Dedifferentiated amniotic fluid mesenchymal stem cell (primary cell): ENCODE data around the gene GFOD2.
A peak's percentile ranks its signal among the peaks of the same experiment; 100 is the strongest.

Source experiments
- DNase-seq: peaks from one replicate; pipeline ENCODE4 v3.0.0-alpha.2; 2016; ENCODE audit errors: extremely low spot score

The GFOD2 gene

DNA sequence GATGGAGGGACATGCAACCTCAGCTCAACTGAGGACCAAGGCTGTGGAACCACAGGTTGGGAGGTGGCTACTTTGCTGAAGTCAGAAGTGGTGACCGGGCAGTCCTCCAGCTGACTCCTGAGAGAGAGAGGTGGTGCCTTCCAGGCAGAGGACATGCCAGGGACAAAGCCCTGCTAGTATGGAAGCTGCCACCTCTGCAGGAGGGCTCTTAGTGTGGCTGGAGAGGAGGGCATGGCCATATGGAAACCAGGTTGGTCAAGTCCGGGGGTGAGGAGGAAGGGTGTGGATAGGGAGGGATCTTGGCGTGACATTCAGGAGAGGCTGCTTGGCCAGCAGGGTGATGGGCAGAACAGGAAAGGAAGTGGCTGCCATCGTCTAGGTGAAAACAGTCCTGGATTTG is 46.8 kb downstream of the GFOD2 start:
- DNase-seq: no peak

- DNase-seq: no peak
Measured at GRCh38 chr16:67669499-67670101, 49.5 kb downstream of the GFOD2 start.

DNA sequence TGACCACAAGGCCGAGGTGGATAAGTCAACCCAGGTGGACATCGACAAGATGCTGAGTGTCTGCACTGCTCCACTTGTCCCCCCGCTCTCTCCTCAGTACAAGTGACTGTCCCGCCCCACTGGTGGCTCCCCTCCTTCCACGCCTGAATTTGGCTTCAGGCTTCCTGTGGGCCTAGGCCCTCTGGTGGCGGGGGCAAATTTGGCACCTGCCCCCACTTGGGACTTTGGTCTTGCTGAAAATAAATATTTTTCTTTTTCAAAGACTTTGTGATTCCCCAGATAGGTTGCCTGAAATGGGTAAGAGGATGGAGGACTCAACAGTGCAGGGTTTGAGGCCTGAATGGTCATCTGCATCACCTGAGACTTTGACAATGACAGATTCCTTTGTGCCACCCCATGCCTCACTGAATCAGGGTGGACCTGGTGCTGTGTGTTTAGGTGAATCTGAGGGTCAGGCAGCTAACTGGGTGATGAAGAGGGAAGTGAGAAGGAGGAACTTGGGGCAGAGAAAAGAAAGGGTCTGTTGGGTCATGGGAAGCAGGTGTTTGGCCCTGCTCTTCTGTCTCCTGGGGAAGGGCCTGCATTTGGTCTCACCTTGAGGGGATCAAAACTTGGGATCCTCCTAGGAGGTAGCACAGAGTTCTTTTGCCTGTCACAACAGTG is 50.5 kb downstream of the GFOD2 start:
- DNase-seq: no peak

GRCh38 chr16:67667817-67668494 is 51.2 kb downstream of the GFOD2 start:
- peak; percentile 94 for DNase-seq

DNA sequence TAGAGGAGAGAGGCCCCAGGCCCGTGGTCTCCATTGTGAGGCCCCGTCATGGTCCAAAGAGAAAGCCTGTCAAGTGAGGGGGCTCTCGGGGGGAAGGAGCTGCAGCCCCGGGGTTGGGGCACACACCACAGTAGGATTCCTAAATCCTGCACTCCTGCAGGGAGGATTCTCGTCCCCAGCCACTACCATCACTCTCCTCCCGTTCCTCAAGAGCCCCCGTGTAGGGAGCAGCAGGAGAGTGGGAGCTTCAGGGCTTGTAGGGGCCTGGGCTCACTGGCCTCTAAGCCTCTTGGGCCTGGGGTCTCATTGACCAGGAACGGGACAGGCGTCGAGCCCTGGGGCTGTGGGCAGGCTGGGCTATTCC is 51.7 kb downstream of the GFOD2 start:
- DNase-seq: no peak

DNA sequence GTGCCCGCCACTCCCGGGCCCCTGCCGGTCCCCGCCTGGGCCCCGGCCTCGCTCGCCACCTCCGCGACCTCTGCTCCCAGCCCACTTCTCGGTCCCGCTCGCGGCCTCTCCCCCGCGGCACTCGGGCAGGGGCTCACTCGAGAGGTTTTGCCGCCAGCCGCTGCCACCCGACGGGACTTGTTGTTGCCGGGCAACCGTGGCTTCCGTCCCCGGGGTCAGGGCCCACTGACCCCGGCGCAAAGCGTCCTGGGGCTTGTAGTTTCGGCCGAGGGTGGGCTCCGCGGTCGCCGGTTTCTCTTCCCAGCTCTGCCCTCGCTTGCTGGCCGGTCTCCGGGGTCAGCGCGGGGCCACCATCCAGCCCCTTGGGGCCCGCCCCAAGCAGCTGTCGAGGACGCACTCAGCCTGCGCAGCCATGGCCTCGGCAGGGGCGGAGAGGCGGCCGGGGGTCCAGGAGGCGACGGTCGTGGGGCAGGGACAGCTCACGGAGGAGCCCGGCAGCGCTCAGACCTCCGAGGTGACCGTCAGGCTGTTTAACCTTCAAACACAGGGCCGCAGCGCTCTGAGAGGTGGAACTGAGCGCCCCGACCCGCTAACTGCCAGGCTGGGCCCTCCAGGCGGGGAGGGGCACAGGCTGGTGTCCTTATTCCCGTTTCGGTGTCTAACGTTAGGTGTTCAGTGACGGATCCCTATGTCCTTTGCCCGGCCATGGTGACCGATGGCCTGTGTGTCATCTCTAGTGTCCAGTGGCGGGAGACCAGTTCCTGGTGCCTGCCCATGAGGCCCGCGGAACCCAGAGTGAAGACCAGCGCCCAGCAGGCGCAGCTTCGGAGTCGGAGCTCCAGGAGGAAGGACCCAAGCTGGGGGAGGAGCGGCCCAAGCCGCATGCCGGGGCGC is 52.3 kb downstream of the GFOD2 start, which contains the start of the genes C16orf86 and ENKD1:
C16orf86 (plus strand) TSS at position 256 of the 894 bp plus-strand sequence; CDS start at position 413, 157 bp downstream.
ENKD1 (minus strand) TSS at position 192 of the 894 bp plus-strand sequence. CDS start 308 bp downstream, outside the sequence.
- DNase-seq: peak; percentile 19

DNA sequence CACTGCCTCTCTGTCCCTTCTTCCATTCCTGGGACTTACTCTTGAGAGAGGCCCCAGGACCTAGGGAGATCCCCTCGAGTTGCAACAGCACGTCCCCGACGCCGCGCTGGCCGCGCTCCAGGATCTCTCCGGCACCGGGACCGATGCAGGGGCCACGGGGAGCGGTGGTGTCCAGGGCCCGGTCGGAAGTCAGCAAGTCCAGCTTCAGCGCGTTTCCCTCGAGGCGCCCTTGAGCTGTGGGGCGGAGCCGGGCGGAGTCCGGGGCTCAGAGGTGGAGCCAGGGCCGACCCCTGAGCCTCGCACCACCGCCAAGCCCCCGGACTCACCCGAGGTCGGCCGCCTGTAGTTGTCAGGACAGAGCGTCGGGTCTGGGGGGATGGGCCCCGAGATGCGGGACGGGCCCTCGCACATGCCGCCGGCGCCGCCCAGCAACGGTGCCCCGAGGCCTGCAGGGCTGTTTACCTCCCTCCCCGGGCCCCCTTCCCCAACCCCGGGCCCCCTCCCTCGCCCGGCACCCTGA is 53.0 kb downstream of the GFOD2 start:
- no peak for DNase-seq

GRCh38 chr16:67665598-67665997 is 53.5 kb downstream of the GFOD2 start:
- DNase-seq: no peak

- no peak for DNase-seq
Measured at GRCh38 chr16:67664871-67665270, 54.2 kb downstream of the GFOD2 start.

DNA sequence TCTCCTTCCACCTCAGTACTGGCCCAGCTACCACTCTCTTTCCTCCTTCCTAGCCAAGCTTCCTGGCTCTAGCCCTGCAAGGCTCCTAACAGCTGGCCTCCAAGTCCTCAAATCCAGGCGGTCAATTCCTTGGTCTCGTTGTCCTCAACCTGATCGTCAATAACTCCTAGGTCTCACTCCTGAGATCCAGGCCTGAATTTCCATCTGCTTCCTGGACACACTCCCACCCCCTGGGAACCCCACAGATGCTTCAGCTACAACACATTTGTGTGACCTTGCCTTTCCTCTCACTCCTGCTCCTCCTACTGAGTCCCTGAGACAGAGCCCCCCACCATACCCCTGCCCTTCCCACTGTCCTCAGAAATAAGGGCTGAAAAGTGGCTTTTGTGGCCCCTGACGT is 54.9 kb downstream of the GFOD2 start:
- DNase-seq: no peak

GRCh38 chr16:67663877-67664222 is 55.3 kb downstream of the GFOD2 start:
- no peak for DNase-seq

DNA sequence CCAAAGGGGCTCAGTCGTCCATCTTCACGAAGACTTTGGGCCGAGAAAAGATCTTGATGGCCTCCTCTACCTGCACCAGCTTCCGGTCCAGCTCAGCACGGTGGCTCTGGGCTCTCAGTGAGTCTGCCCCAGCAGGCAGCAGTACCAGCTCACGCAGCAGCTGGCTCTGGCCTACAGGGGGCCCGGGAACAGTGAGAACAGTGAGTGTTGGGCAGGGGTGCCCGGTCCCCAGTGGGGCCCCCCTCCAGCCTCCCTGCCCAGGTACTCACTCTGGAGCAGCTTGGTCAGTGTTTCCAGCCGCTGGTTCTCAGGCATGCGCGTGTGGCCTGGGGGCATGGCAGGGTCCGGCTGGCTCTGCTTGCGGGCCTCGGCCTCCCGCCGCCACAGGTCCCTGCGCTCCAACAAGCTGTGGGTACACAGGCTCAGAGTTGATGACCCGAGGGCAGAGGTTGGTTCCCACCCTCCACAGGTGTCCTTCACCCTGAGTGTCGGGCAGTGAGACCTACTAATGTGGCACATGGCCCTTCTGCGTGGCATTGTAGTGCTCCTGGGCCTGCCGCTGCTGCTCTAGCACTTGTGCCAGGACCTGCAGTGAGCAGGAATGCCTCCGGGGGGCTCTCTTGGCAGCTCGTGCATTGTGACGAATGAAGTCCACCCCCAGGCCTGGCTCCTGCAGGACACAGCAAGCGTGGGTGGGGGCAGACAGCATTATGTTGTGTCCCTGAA is 55.8 kb downstream of the GFOD2 start:
- DNase-seq: peak; percentile 16

GRCh38 chr16:67662653-67663010 is 56.5 kb downstream of the GFOD2 start:
- DNase-seq: no peak

GRCh38 chr16:67661886-67662652 is 57.0 kb downstream of the GFOD2 start:
- no peak for DNase-seq

DNA sequence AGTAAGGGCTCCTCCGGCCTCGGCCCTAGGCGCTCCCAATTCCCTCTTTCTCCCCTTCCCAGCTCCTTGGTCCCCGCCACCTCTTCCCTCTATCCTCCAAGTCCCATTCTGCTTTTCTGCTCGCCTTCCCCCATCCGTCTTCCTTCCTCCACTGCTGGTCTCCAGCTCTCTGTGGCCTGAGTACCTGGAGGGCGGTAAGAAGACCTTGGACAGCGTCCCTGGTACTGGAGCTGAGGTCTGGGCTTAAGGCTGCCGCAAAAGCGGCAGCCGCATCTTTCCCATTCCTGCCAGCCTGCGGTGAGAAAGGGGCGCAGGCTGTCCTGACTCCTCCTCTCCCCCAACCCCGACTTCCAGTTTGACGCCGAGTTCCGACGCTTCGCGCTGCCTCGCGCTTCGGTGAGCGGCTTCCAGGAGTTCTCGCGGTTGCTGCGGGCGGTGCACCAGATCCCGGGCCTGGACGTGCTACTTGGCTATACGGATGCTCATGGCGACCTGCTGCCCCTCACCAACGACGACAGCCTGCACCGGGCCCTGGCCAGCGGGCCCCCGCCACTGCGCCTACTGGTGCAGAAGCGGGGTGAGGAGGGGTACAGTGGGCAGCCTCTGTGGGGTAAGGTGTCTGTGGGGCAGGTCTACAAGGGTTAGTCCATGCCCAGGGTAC is 57.9 kb downstream of the GFOD2 start:
- no peak for DNase-seq

- peak; percentile 94 for DNase-seq
Measured at GRCh38 chr16:67660564-67661028, 58.5 kb downstream of the GFOD2 start, which contains the start of gene PARD6A. Gene PARD6A, plus strand, starts transcription at chr16:67660960. Its CDS starts 79 bp downstream, at chr16:67661039.

DNA sequence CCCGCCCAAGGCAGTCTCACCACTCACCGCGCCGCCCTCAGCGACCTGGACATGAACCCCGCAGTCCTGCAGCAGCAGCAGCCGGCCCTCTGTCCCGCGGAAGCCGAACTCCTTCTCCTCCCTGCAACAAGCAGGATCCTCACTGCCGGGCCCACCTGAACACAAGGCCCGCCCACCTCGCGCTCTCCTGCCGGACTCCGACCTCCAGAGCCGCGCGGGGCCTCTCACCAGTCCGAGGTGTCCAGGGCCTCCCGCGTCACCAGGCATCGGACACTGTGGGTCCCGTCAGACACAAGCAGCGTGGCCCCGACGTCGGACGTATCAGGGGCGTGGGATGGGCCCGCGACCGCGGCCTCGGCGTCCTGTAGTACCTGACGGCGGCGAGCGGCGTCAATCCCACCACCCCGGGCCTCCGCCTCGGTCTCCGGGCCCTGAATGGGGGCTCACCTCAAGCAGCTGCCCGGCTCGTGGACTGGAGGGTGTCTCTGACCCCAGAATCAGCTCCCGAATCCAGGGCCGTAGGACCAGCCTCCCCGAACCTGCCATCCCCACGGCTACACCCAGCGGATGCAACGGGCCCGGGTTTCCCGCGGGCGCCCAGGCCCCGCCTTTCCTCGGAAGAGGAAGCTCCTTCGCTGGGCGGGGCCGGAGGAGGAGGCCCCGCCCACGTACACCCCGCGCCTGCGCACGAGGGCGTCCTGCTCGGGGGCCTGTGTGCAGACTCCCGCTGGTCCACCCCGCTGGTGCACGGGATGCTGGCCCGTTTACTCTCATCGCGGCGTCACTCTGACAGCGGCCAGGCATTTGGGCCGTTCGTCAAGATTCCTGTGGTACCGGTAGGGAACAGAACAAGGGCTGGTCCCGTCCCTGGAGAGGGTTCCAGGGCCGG is 59.2 kb downstream of the GFOD2 start, which contains the start of gene ACD:
ACD (minus strand) TSS at position 586 of the 889 bp plus-strand sequence; CDS start at position 546, 40 bp downstream.
- peak; percentile 88 for DNase-seq
